B cell (primary cell): Measurements from ENCODE around the gene PFDN2.

ENCODE experiments used
- EZH2 ChIP-seq: IDR thresholded peaks from 2 replicates; pipeline ENCODE4 v1.6.1; 2012; ENCODE audit warnings: borderline replicate concordance, low read depth, mild to moderate bottlenecking, moderate library complexity, low read length; ENCODE audit not compliant: insufficient read depth, poor library complexity, severe bottlenecking
- TF ChIP-seq, protein P1 (sequence below): fragments of 200-600 bp; IDR thresholded peaks from one replicate; pipeline ENCODE4 v1.8.0; 2022; ENCODE audit warnings: antibody characterized with exemption, mild to moderate bottlenecking

DNA sequence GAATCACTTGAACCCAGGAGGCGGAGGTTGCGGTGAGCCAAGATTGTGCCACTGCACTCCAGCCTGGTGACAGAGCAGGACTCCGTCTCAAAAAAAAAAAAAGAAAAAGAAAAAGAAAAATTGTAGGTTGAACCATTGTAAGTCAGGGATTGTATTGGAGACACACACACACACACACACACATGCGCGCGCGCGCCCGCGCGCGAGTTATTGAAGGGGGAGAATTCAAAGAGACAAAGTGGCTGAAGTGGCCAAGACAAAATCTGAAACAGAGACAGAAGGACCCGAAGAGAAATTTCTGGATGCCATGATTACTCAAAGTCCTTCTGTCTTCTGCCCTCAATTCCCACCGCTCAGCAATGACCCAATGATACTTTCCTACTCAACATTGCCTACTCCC lies 23.4 kb downstream of the PFDN2 start:
- TF ChIP-seq, protein P1, sequence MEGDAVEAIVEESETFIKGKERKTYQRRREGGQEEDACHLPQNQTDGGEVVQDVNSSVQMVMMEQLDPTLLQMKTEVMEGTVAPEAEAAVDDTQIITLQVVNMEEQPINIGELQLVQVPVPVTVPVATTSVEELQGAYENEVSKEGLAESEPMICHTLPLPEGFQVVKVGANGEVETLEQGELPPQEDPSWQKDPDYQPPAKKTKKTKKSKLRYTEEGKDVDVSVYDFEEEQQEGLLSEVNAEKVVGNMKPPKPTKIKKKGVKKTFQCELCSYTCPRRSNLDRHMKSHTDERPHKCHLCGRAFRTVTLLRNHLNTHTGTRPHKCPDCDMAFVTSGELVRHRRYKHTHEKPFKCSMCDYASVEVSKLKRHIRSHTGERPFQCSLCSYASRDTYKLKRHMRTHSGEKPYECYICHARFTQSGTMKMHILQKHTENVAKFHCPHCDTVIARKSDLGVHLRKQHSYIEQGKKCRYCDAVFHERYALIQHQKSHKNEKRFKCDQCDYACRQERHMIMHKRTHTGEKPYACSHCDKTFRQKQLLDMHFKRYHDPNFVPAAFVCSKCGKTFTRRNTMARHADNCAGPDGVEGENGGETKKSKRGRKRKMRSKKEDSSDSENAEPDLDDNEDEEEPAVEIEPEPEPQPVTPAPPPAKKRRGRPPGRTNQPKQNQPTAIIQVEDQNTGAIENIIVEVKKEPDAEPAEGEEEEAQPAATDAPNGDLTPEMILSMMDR: no peak
- TF ChIP-seq EZH2: no peak
